GM18519 (cell line): ENCODE measurements around the gene WDR62.

Source experiments
- ATAC-seq: cut with Tn5 transposase; IDR thresholded peaks from one replicate; pipeline ENCODE4 v1.9.1; 2021; ENCODE audit warnings: mild to moderate bottlenecking, moderate library complexity; ENCODE audit not compliant: unreplicated experiment, low FRiP score

The WDR62 gene

GRCh38 chr19:36139120-36139472 is 84.4 kb downstream of the WDR62 start:
- ATAC-seq: no peak

- ATAC-seq: peak; percentile 70
Observed at GRCh38 chr19:36139473-36140303, 85.0 kb downstream of the WDR62 start, which contains the start of gene CAPNS1. TSS of gene CAPNS1 (plus strand) at chr19:36140066. CDS start at chr19:36141012, 946 bp downstream.

- ATAC-seq: no peak
Observed at GRCh38 chr19:36140304-36141038, 85.8 kb downstream of the WDR62 start.

- no peak for ATAC-seq
Observed at GRCh38 chr19:36141039-36141927, 86.6 kb downstream of the WDR62 start.

- ATAC-seq: no peak
Observed at GRCh38 chr19:36142046-36142445, 87.3 kb downstream of the WDR62 start.

- no peak for ATAC-seq
Observed at GRCh38 chr19:36142496-36142895, 87.8 kb downstream of the WDR62 start.

- no peak for ATAC-seq
Observed at GRCh38 chr19:36144624-36145023, 89.9 kb downstream of the WDR62 start.

- no peak for ATAC-seq
Observed at GRCh38 chr19:36149673-36150406, 95.1 kb downstream of the WDR62 start.

- no peak for ATAC-seq
Observed at GRCh38 chr19:36150586-36150985, 95.9 kb downstream of the WDR62 start.

GRCh38 chr19:36151144-36152018 is 96.7 kb downstream of the WDR62 start:
- ATAC-seq: no peak

- ATAC-seq: no peak
Observed at GRCh38 chr19:36152019-36152351, 97.3 kb downstream of the WDR62 start.

- no peak for ATAC-seq
Observed at GRCh38 chr19:36152352-36153091, 97.8 kb downstream of the WDR62 start, which contains the start of gene COX7A1. TSS of gene COX7A1 (minus strand) at chr19:36152447. CDS start at chr19:36152407, 40 bp downstream.

GRCh38 chr19:36153126-36153525 is 98.4 kb downstream of the WDR62 start:
- no peak for ATAC-seq
